Colon (tissue), 2 donors: ENCODE results near the gene SLC6A18.

Source experiments
- FAIRE-seq: peaks from 2 replicates; lab custom pipeline; 2012; peaks lifted over from hg19 to GRCh38; lab: Jason Lieb, UNC
- donor health status: control.
- donor health status: control.

The SLC6A18 gene

DNA sequence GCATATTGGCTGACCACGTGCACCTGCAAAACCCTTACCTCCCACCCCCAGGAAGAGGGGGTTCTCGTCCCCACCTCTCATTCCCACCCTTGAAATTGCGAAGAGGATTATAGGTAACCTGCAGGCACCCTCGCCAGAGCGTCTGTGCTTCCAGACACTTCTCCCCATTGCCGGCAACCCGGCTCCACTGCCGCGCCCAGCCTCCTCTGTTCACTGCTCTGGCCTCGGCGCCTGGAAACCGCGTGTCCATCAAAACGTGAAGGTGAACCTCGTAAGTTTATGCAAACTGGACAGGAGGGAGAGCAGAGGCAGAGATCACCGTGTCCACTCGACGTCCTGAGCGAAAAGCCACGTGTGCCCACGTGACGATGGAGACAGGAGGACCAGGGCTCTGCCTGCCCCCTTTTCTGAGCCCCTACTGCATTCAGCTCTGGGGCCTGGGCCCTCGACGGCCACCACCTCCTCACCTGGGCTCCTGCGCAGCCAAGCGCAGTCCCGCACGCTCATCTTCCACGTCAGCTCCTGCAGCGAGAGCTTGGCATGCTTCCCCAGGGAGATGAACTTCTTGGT is 67.8 kb downstream of the SLC6A18 start:
- no peak for FAIRE-seq

DNA sequence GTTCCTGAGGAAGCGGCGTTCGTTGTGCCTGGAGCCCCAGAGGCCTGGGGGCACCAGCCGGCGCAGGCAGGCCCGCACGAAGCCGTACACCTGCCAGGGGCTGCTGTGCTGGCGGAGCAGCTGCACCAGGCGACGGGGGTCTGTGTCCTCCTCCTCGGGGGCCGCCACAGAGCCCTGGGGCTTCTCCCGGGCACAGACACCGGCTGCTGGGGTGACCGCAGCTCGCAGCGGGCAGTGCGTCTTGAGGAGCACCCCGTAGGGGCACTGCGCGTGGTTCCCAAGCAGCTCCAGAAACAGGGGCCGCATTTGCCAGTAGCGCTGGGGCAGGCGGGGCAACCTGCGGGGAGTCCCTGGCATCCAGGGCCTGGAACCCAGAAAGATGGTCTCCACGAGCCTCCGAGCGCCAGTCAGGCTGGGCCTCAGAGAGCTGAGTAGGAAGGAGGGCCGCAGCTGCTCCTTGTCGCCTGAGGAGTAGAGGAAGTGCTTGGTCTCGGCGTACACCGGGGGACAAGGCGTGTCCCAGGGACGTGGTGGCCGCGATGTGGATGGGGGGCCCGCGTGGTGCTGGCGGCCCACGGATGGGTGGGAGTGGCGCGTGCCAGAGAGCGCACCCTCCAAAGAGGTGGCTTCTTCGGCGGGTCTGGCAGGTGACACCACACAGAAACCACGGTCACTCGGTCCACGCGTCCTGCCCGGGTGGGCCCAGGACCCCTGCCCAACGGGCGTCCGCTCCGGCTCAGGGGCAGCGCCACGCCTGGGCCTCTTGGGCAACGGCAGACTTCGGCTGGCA is 68.4 kb downstream of the SLC6A18 start:
- FAIRE-seq: no peak

DNA sequence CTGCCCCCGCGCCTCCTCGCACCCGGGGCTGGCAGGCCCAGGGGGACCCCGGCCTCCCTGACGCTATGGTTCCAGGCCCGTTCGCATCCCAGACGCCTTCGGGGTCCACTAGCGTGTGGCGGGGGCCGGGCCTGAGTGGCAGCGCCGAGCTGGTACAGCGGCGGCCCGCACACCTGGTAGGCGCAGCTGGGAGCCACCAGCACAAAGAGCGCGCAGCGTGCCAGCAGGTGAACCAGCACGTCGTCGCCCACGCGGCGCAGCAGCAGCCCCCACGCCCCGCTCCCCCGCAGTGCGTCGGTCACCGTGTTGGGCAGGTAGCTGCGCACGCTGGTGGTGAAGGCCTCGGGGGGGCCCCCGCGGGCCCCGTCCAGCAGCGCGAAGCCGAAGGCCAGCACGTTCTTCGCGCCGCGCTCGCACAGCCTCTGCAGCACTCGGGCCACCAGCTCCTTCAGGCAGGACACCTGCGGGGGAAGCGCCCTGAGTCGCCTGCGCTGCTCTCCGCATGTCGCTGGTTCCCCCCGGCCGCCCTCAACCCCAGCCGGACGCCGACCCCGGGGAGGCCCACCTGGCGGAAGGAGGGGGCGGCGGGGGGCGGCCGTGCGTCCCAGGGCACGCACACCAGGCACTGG is 69.1 kb downstream of the SLC6A18 start:
- FAIRE-seq: no peak

DNA sequence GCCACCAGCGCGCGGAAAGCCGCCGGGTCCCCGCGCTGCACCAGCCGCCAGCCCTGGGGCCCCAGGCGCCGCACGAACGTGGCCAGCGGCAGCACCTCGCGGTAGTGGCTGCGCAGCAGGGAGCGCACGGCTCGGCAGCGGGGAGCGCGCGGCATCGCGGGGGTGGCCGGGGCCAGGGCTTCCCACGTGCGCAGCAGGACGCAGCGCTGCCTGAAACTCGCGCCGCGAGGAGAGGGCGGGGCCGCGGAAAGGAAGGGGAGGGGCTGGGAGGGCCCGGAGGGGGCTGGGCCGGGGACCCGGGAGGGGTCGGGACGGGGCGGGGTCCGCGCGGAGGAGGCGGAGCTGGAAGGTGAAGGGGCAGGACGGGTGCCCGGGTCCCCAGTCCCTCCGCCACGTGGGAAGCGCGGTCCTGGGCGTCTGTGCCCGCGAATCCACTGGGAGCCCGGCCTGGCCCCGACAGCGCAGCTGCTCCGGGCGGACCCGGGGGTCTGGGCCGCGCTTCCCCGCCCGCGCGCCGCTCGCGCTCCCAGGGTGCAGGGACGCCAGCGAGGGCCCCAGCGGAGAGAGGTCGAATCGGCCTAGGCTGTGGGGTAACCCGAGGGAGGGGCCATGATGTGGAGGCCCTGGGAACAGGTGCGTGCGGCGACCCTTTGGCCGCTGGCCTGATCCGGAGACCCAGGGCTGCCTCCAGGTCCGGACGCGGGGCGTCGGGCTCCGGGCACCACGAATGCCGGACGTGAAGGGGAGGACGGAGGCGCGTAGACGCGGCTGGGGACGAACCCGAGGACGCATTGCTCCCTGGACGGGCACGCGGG is 69.9 kb downstream of the SLC6A18 start, which contains the start of gene TERT:
Gene TERT (minus strand): TSS at position 234 of the 815 bp plus-strand sequence. CDS start 79 bp downstream, at position 155.
- no peak for FAIRE-seq

DNA sequence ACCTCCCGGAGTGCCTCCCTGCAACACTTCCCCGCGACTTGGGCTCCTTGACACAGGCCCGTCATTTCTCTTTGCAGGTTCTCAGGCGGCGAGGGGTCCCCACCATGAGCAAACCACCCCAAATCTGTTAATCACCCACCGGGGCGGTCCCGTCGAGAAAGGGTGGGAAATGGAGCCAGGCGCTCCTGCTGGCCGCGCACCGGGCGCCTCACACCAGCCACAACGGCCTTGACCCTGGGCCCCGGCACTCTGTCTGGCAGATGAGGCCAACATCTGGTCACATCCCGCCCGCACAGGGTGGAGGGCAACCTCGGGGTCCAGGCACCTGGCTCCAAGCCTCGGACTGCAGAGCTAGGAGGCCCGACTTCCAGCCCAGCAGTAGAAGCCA is 70.5 kb downstream of the SLC6A18 start:
- FAIRE-seq: no peak
